Psoas muscle (tissue), 8 donors: ENCODE data around the gene PPP1R11. TPM values are rescaled to one million over a fixed set of nuclear protein-coding genes. Genes with fewer than 3 reads are reported as not detected.

Experiments
- ATAC-seq, 4 donors: fragments of 200-7000 bp; cut with Tn5 transposase; one replicate each; pipeline ENCODE4 v1.9.1; 2020; ENCODE audit warnings: moderate library complexity in 3 of 4, mild to moderate bottlenecking in 2 of 4
- DNase-seq, 2 donors: peaks; one replicate each; pipeline ENCODE4 v3.0.0-alpha.2; 2020
- H3K27ac ChIP-seq: fragments of 200-600 bp; one replicate; pipeline ENCODE4 v1.8.0; 2022
- H3K27me3 ChIP-seq, 3 donors: fragments of 200-600 bp in 1 of 3; one replicate each; pipeline versions ENCODE4 v1.6.1 to v1.8.0; 2013 to 2022; ENCODE audit warnings: low read length in 2 of 3, mild to moderate bottlenecking in 2 of 3, moderate library complexity in 1 of 3; ENCODE audit not compliant: insufficient read depth in 3 of 3
- H3K36me3 ChIP-seq, 2 donors: fragments of 200-600 bp in 1 of 2; one replicate each; pipeline versions ENCODE4 v1.6.1 to v1.8.0; 2013 to 2022; ENCODE audit warnings: low read depth in 1 of 2, mild to moderate bottlenecking in 1 of 2, moderate library complexity in 1 of 2; ENCODE audit not compliant: insufficient read depth in 1 of 2
- H3K4me1 ChIP-seq: fragments of 200-600 bp; one replicate; pipeline ENCODE4 v1.8.0; 2022
- H3K4me3 ChIP-seq: fragments of 200-600 bp; one replicate; pipeline ENCODE4 v1.8.0; 2022; ENCODE audit warnings: mild to moderate bottlenecking
- H3K9me3 ChIP-seq: fragments of 200-600 bp; one replicate; pipeline ENCODE4 v1.8.0; 2022
- CTCF ChIP-seq: fragments of 200-600 bp; IDR thresholded peaks from one replicate; pipeline ENCODE4 v1.8.0; 2022; ENCODE audit warnings: antibody characterized with exemption
- WGBS, 3 donors: extraction: QIAGEN DNeasy Blood & Tissue Kit; methylation state at CpG; one replicate each; pipeline versions ENCODE4 v1.1.6 to v1.1.7; 2013; 5-methylcytosine and 5-hydroxymethylcytosine counted together
- intact Hi-C, 2 donors: fragments of 100-400 bp; cut with DNase I; formaldehyde crosslinking; loops; one replicate each; pipeline versions ENCODE4 v1.11.0 to v1.14.2; 2022
- polyA plus RNA-seq, 3 donors: library from polyadenylated mRNA; stranded (reverse); fragments of 200-250 nt; gene quantifications; one replicate each; pipeline ENCODE4 v1.2.3, GENCODE V29; 2013
- total RNA-seq, 4 donors: library from RNA; stranded (reverse); fragmentation: NEBNext Ultra II Directional in 2 of 4; extraction: Animal tissue kit (Norgen Biotek cat#: 25700) in 2 of 4; gene quantifications; one replicate each; pipeline versions ENCODE4 v1.2.1 to v1.2.4, GENCODE V29; 2021 to 2023
- donor health status: healthy with polysubstance abuse.
- donor health status: DM: no; HTN: no; CAD: no; lungs with moderate emphysema.
- donor health status: Bipolar disorder and iron deficiency.
- donor health status: healthy.
- donor health status: DM: yes; HTN: yes; CAD: no.
- donor health status: DM: no; HTN: no; CAD: no.
- donor health status: DM: no; HTN: no; CAD: no.
- donor health status: DM: yes; HTN: yes; CAD: no.

Gene PPP1R11
- total and polyA plus RNA-seq, 7 donors = 31.9 to 81.2 (median 48.5) TPM

GRCh38 chr6:30092852-30093543 lies 26.0 kb downstream of the PPP1R11 start:
- DNase-seq (no peak), ATAC-seq (no peak)
- no peaks in the 10 kb centered on the region for H3K4me1 ChIP-seq
- intact Hi-C loops = no loop called here
- H3K4me3 ChIP-seq = no peak overlapping the region
- no peak overlapping the region for H3K27ac ChIP-seq
- H3K9me3 ChIP-seq = no peaks in the 10 kb centered on the region
- peaks cover 0 to 60% (median 7%) of the 10 kb centered on the region in 3 donors for H3K27me3 ChIP-seq
- no peaks in the 10 kb centered on the region for H3K36me3 ChIP-seq
- no peak for TF ChIP-seq CTCF
- 60 to 65% (median 62%) methylated on average over 6 of the region's 6 CpGs for WGBS, 3 donors

DNA sequence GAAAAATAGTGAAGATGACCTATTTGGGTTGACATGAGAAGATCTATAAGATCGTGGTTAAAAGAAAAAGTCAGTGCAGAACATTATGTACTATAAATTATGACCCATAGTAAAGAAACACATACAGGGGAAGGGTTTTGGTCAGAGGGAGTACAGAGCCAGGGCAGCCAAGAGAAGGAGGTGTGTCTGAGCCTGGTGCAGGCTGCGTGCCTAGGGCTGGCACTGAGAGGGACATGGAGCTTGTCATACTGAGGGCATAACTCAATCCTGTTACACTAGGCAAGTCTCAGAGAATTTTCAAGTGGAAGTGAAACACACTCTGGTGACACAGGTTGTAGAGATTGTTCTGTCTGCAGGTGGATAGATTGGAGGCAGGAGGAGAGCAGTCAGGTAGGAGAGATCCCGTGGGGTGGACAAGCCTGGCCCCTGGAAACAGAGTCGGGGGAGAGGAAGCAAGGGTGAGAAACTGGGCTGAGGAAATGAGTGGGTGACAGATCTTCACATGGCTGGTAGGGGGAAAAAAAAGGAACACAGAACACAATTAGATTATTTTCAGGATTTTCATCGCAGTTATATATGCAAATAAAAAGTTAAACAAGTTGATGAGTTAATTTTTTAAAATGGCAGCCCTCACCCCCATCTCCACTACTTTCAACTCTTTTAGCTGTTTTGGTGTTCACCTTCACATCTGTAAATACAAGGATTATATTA lies 27.1 kb downstream of the PPP1R11 start:
- H3K27me3 ChIP-seq = peaks cover 0 to 68% (median 9%) of the 10 kb centered on the region in 3 donors
- intact Hi-C loops = no loop called here
- H3K27ac ChIP-seq = no peak overlapping the region

DNA sequence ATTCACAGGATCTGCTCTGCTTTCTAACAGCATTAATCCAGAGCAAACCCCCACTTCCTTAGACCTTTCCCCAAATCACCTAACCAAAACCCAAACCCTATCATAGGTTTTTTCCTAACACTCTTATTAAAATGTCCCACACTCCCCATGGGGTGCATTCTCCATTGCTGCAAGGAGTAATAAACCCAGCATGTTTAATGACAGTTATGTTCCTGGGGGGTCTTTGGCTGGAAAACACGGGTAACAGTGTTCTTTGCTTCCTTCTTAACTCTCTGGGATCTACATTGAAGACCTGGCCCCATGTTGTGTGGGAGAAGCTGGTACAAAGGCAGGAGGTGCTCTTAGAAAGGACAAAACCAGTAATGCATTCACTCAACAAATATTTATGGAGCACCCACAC lies 29.8 kb downstream of the PPP1R11 start:
- Histone ChIP-seq H3K27me3 (peaks cover 0 to 83% (median 17%) of the 10 kb centered on the region in 3 donors), H3K36me3 (no peaks in the 10 kb centered on the region), H3K27ac (no peak overlapping the region), H3K4me3 (no peak overlapping the region), H3K4me1 (peaks cover 16% of the 10 kb centered on the region), H3K9me3 (no peaks in the 10 kb centered on the region)
- ATAC-seq (no peak), DNase-seq (no peak)
- TF ChIP-seq CTCF = no peak
- WGBS, 3 donors = 40 to 52% (median 52%) methylated on average over 1 of the region's 1 CpG
- intact Hi-C loops = no loop called here

More for the DNA sequence above, 27.1 kb downstream of the PPP1R11 start:
- WGBS, 3 donors = 66 to 76% (median 75%) methylated on average over 5 of the region's 5 CpGs
- no peak for TF ChIP-seq CTCF
- Histone ChIP-seq H3K36me3 (no peaks in the 10 kb centered on the region), H3K4me3 (no peak overlapping the region), H3K9me3 (no peaks in the 10 kb centered on the region), H3K4me1 (no peaks in the 10 kb centered on the region)
- ATAC-seq (no peak), DNase-seq (no peak)

GRCh38 chr6:30097902-30098768 lies 31.1 kb downstream of the PPP1R11 start:
- no peak for TF ChIP-seq CTCF
- 66 to 81% (median 72%) methylated on average over 4 of the region's 4 CpGs for WGBS, 3 donors
- Histone ChIP-seq H3K9me3 (no peaks in the 10 kb centered on the region), H3K4me1 (peaks cover 24% of the 10 kb centered on the region), H3K27me3 (peaks cover 0 to 70% (median 15%) of the 10 kb centered on the region in 3 donors), H3K36me3 (no peaks in the 10 kb centered on the region), H3K4me3 (no peak overlapping the region), H3K27ac (no peak overlapping the region)
- DNase-seq (no peak), ATAC-seq (no peak)
- intact Hi-C loops = no loop called here
